Esophagus muscularis mucosa (tissue), 2 donors: ENCODE results near the gene HSPA8.

Experiments used
- POLR2A ChIP-seq: fragments of 450-650 bp; IDR thresholded peaks from one replicate; pipeline ENCODE4 v1.6.1; 2017; ENCODE audit warnings: antibody characterized with exemption, moderate library complexity, mild to moderate bottlenecking, low read depth
- POLR2AphosphoS5 ChIP-seq, 2 donors: sonication (generic); formaldehyde crosslinking; IDR thresholded peaks; one replicate each; pipeline ENCODE4 v1.6.1; 2017; ENCODE audit warnings: antibody characterized with exemption in 2 of 2

GRCh38 chr11:123086305-123086704 is 24.4 kb upstream of the HSPA8 start:
- TF ChIP-seq POLR2AphosphoS5 (IDR thresholded peaks at IDR 0.05) (no peak), POLR2A (no peak)
